Measurements from ENCODE around the gene ATG7.

DNA sequence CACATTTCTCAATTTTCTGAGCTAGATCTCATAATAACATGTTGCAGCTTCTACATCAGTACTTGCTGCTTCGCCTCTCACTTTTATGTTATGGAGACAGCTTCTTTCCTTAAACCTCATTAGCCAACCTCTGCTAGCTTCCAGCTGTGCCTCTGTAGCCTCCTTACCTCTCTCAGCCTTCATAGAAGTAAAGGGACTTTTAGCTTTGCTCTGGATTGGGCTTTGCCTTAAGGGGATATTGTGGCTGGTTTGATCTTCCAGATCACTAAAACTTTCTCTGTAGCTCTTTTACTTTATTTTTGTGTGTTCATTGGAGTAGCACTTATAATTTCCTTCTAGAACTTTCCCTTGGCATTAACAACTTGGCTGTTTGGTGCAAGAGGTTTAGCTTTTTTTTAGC is 150.1 kb downstream of the ATG7 start:
- TF ChIP-seq, protein P1, sequence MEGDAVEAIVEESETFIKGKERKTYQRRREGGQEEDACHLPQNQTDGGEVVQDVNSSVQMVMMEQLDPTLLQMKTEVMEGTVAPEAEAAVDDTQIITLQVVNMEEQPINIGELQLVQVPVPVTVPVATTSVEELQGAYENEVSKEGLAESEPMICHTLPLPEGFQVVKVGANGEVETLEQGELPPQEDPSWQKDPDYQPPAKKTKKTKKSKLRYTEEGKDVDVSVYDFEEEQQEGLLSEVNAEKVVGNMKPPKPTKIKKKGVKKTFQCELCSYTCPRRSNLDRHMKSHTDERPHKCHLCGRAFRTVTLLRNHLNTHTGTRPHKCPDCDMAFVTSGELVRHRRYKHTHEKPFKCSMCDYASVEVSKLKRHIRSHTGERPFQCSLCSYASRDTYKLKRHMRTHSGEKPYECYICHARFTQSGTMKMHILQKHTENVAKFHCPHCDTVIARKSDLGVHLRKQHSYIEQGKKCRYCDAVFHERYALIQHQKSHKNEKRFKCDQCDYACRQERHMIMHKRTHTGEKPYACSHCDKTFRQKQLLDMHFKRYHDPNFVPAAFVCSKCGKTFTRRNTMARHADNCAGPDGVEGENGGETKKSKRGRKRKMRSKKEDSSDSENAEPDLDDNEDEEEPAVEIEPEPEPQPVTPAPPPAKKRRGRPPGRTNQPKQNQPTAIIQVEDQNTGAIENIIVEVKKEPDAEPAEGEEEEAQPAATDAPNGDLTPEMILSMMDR (IDR thresholded peaks at IDR 0.05; ENCODE audit: poor library complexity): no peak
- TF ChIP-seq EZH2 (IDR thresholded peaks at IDR 0.05; ENCODE audit: borderline replicate concordance) (no peak), EZH2phosphoT487 (IDR thresholded peaks at IDR 0.05; ENCODE audit: low read depth, severe bottlenecking, unreplicated experiment) (no peak)

Data from hepatocyte (in vitro differentiated cells).